Measurements from ENCODE around the gene WNT3A. TPM values are rescaled to one million over a fixed set of nuclear protein-coding genes. Genes with fewer than 3 reads are reported as not detected.
A peak's percentile ranks its signal among the peaks of the same experiment; 100 is the strongest.

WNT3A gene
- polyA plus RNA-seq, 1 donor (not counting 4 experiments of a cell fraction or from before 2014, with no cell fraction given) = 0.07 TPM

DNA sequence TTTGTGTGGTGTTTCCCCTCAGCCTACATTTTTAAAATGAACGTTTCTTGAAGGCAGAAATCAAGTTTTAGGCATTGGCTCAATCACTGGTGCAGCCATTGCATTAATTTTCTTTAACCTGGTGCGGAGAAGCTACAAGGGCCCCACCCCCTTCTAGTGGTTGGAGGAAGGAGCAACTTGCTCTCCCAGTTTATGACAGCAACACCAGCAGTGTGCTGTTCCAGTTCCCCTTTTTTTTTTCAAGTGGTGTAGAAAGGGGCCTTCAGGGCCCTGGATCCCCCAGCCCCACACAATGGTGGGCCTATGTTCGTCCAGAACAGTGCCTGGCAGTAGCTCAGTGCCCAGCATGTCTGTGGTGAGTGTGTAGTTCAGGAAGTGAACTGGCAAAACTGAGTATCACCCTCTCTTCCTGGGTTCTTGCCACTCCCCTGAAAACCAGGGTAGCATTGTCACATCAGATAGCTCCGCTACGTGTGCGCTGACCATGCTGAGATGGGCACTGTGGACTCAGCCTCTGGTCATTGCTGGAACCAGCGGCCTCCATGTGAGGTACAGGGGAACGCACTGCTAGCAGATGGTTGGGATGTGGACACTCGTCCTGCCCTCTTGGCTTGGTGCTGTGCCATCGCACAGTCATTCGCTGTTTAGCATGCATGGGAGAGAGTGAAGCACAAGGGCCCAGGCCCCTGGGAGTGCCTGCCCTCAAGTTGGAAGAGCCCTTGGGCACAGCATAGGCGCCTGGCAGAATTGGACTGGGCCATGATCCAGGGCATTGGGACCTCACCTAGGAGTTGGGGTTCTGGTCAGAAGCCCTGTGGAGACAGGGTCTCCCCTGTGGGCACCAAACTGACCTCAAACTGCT, 83.0 kb downstream of the WNT3A start:
- peak overlapping the region; percentile 25 for H3K4me2 ChIP-seq (ENCODE audit: control insufficient read depth, extremely low read depth, insufficient read depth, low read depth, low read length)
- peak overlapping the region; percentile 55 for H3K27ac ChIP-seq (ENCODE audit: control insufficient read depth, insufficient read depth, low read length)
- no peak overlapping the region for H3K9ac ChIP-seq (ENCODE audit: control insufficient read depth, extremely low read depth, insufficient read depth, low read length)

GRCh38 chr1:228090613-228091081, 83.8 kb downstream of the WNT3A start:
- DNase-seq (ENCODE audit: low read depth, low spot score) (no peak), FAIRE-seq (no peak)
- Histone ChIP-seq H3K9me3 (ENCODE audit: control insufficient read depth, low read depth, low read length) (peaks cover 5% of the 10 kb centered on the region), H3K9me1 (ENCODE audit: control insufficient read depth, extremely low read depth, insufficient read depth, low read length) (peaks cover 8% of the 10 kb centered on the region), H4K20me1 (ENCODE audit: control insufficient read depth, extremely low read depth, insufficient read depth, low read length) (peaks cover 91% of the 10 kb centered on the region), H3K4me2 (ENCODE audit: control insufficient read depth, extremely low read depth, insufficient read depth, low read depth, low read length) (peak overlapping the region; percentile 25), H3K27ac (ENCODE audit: control insufficient read depth, insufficient read depth, low read length) (peak overlapping the region; percentile 19), H3K79me2 (ENCODE audit: control insufficient read depth, insufficient read depth, low read length) (peaks cover 100% of the 10 kb centered on the region), H3K36me3 (ENCODE audit: control insufficient read depth in 2 of 2, extremely low read depth in 1 of 2, insufficient read depth in 2 of 2, low read length in 2 of 2) (peaks cover 12 to 47% of the 10 kb centered on the region in 2 experiments), H3K4me1 (ENCODE audit: control insufficient read depth, extremely low read depth, insufficient read depth, low read length) (peaks cover 69% of the 10 kb centered on the region), H3K9ac (ENCODE audit: control insufficient read depth, extremely low read depth, insufficient read depth, low read length) (peak overlapping the region; percentile 18), H3K4me3 (ENCODE audit: control insufficient read depth in 2 of 3, extremely low read depth in 1 of 3, insufficient read depth in 2 of 3, low read depth in 1 of 3, low read length in 3 of 3) (no peak overlapping the region), H3K27me3 (ENCODE audit: control insufficient read depth, extremely low read depth, insufficient read depth, low read length) (no peaks in the 10 kb centered on the region), H2AFZ (ENCODE audit: control insufficient read depth, low read length) (no peak overlapping the region)
- dilution Hi-C loops (cut with MboI; ENCODE audit: extremely low pct_ligation_motif_present, low sequenced_read_pairs) = no loop called here
- TF ChIP-seq EZH2 (IDR thresholded peaks at IDR 0.05; ENCODE audit: low read length) = no peak
- TF ChIP-seq, protein P1, sequence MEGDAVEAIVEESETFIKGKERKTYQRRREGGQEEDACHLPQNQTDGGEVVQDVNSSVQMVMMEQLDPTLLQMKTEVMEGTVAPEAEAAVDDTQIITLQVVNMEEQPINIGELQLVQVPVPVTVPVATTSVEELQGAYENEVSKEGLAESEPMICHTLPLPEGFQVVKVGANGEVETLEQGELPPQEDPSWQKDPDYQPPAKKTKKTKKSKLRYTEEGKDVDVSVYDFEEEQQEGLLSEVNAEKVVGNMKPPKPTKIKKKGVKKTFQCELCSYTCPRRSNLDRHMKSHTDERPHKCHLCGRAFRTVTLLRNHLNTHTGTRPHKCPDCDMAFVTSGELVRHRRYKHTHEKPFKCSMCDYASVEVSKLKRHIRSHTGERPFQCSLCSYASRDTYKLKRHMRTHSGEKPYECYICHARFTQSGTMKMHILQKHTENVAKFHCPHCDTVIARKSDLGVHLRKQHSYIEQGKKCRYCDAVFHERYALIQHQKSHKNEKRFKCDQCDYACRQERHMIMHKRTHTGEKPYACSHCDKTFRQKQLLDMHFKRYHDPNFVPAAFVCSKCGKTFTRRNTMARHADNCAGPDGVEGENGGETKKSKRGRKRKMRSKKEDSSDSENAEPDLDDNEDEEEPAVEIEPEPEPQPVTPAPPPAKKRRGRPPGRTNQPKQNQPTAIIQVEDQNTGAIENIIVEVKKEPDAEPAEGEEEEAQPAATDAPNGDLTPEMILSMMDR (optimal IDR thresholded peaks at IDR 0.05 in 1 of 3, IDR thresholded peaks at IDR 0.05 in 1 of 3, conservative IDR thresholded peaks at IDR 0.05 in 1 of 3; ENCODE audit: extremely low read depth in 1 of 3, insufficient read depth in 2 of 3, low read length in 3 of 3) = no peak

More for the DNA sequence above, 83.0 kb downstream of the WNT3A start:
- peaks cover 78% of the 10 kb centered on the region for H3K4me1 ChIP-seq (ENCODE audit: control insufficient read depth, extremely low read depth, insufficient read depth, low read length)
- H4K20me1 ChIP-seq (ENCODE audit: control insufficient read depth, extremely low read depth, insufficient read depth, low read length) = peaks cover 91% of the 10 kb centered on the region
- peaks cover 5% of the 10 kb centered on the region for H3K9me3 ChIP-seq (ENCODE audit: control insufficient read depth, low read depth, low read length)
- no peak overlapping the region for H2AFZ ChIP-seq (ENCODE audit: control insufficient read depth, low read length)
- dilution Hi-C loops (cut with MboI; ENCODE audit: extremely low pct_ligation_motif_present, low sequenced_read_pairs) = no loop called here
- no peak for DNase-seq (ENCODE audit: low read depth, low spot score)
- H3K4me3 ChIP-seq (ENCODE audit: control insufficient read depth in 2 of 3, extremely low read depth in 1 of 3, insufficient read depth in 2 of 3, low read depth in 1 of 3, low read length in 3 of 3) = no peak overlapping the region
- H3K36me3 ChIP-seq (ENCODE audit: control insufficient read depth in 2 of 2, extremely low read depth in 1 of 2, insufficient read depth in 2 of 2, low read length in 2 of 2) = peaks cover 12 to 47% of the 10 kb centered on the region in 2 experiments
- FAIRE-seq = no peak
- TF ChIP-seq, protein P1 (optimal IDR thresholded peaks at IDR 0.05 in 1 of 3, IDR thresholded peaks at IDR 0.05 in 1 of 3, conservative IDR thresholded peaks at IDR 0.05 in 1 of 3; ENCODE audit: extremely low read depth in 1 of 3, insufficient read depth in 2 of 3, low read length in 3 of 3) = no peak
- TF ChIP-seq EZH2 (IDR thresholded peaks at IDR 0.05; ENCODE audit: low read length) = no peak
- peaks cover 100% of the 10 kb centered on the region for H3K79me2 ChIP-seq (ENCODE audit: control insufficient read depth, insufficient read depth, low read length)
- H3K27me3 ChIP-seq (ENCODE audit: control insufficient read depth, extremely low read depth, insufficient read depth, low read length) = no peaks in the 10 kb centered on the region
- H3K9me1 ChIP-seq (ENCODE audit: control insufficient read depth, extremely low read depth, insufficient read depth, low read length) = peaks cover 15% of the 10 kb centered on the region

Measured in keratinocyte (primary cell).